ENCODE results near the gene ZCCHC18.

DNA sequence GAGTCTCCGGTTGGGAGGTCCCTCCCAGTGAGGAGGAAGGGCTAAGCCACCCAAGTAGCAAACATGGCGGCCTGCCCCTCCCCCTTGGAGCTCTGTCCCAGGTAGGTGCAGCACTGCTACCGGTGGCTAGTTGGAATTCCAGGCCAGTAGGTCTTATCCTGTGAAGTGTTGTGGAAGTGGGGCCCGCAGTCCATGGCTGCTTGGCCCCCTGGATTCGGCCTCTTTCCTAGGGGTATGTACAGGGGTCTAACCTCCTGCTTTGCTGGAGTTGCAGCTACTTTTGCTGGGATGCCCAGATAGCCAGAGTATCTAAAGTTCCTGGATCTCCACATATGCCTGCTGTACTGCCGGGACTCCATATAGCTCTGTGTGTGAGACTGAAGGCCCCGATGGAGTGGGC, 26.4 kb upstream of the ZCCHC18 start:
- TF ChIP-seq, protein P1, sequence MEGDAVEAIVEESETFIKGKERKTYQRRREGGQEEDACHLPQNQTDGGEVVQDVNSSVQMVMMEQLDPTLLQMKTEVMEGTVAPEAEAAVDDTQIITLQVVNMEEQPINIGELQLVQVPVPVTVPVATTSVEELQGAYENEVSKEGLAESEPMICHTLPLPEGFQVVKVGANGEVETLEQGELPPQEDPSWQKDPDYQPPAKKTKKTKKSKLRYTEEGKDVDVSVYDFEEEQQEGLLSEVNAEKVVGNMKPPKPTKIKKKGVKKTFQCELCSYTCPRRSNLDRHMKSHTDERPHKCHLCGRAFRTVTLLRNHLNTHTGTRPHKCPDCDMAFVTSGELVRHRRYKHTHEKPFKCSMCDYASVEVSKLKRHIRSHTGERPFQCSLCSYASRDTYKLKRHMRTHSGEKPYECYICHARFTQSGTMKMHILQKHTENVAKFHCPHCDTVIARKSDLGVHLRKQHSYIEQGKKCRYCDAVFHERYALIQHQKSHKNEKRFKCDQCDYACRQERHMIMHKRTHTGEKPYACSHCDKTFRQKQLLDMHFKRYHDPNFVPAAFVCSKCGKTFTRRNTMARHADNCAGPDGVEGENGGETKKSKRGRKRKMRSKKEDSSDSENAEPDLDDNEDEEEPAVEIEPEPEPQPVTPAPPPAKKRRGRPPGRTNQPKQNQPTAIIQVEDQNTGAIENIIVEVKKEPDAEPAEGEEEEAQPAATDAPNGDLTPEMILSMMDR (conservative IDR thresholded peaks at IDR 0.05; ENCODE audit: low read depth, low read length) = no peak
- TF ChIP-seq POLR2A (IDR thresholded peaks at IDR 0.05; ENCODE audit: low read depth, low read length) (no peak), SMC3 (IDR thresholded peaks at IDR 0.05; ENCODE audit: low read depth, low read length) (no peak), CEBPB (IDR thresholded peaks at IDR 0.05; ENCODE audit: low read depth, low read length) (no peak), RAD21 (IDR thresholded peaks at IDR 0.05; ENCODE audit: low read length) (no peak), BHLHE40 (IDR thresholded peaks at IDR 0.05; ENCODE audit: low read depth, low read length) (no peak), MAZ (IDR thresholded peaks at IDR 0.05; ENCODE audit: borderline replicate concordance, low read depth, low read length) (no peak), MXI1 (IDR thresholded peaks at IDR 0.05; ENCODE audit: borderline replicate concordance, low read depth, low read length) (no peak), FOS (IDR thresholded peaks at IDR 0.05; ENCODE audit: low read depth, low read length) (no peak), NFE2L2 (IDR thresholded peaks at IDR 0.05; ENCODE audit: low read depth, low read length) (no peak)
- TF ChIP-seq, protein P2, sequence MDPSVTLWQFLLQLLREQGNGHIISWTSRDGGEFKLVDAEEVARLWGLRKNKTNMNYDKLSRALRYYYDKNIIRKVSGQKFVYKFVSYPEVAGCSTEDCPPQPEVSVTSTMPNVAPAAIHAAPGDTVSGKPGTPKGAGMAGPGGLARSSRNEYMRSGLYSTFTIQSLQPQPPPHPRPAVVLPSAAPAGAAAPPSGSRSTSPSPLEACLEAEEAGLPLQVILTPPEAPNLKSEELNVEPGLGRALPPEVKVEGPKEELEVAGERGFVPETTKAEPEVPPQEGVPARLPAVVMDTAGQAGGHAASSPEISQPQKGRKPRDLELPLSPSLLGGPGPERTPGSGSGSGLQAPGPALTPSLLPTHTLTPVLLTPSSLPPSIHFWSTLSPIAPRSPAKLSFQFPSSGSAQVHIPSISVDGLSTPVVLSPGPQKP (IDR thresholded peaks at IDR 0.05; ENCODE audit: borderline replicate concordance, low read depth, low read length) = no peak
